ENCODE results near the gene CRP. TPM values are rescaled to one million over a fixed set of nuclear protein-coding genes. Genes with fewer than 3 reads are reported as not detected.

Gene CRP
- total and polyA plus RNA-seq, 2 of the 13 experiments (the other 11 are each of a cell fraction or from before 2014, with no cell fraction given), result not detected

GRCh38 chr1:159756397-159756796 lies 42.0 kb upstream of the CRP start (continued):
- TF ChIP-seq ZSCAN5A (CRISPR knock-in tag; IDR thresholded peaks at IDR 0.05; ENCODE audit: borderline replicate concordance), result no peak

GRCh38 chr1:159755451-159756007 lies 41.1 kb upstream of the CRP start:
- no peak for ATAC-seq
- no peaks in the 10 kb centered on the region for H3K36me3 ChIP-seq (replicated peaks in 1 of 2; ENCODE audit: control insufficient read depth in 1 of 2, insufficient read depth in 2 of 2, low read length in 2 of 2)
- ChIA-PET CTCF (ENCODE audit: low intra/inter-chr PET ratio, low total read pairs) (no interaction called here), POLR2A (no interaction called here)
- no peaks in the 10 kb centered on the region for H3K4me1 ChIP-seq (ENCODE audit: insufficient read depth, low read length)
- 34% methylated on average over 3 of the region's 3 CpGs for WGBS (ENCODE audit: low lambda C conversion rate)
- no peak for FAIRE-seq
- no peaks in the 10 kb centered on the region for H3K27me3 ChIP-seq (ENCODE audit: control insufficient read depth in 1 of 2, insufficient read depth in 2 of 2, low read length in 2 of 2)
- in situ Hi-C loops (cut with HindIII; ENCODE audit: extremely low pct_ligation_motif_present, low pct_unique_long_range_greater_than_20kb) (no loop called here), intact Hi-C loops (cut with micrococcal nuclease; ENCODE audit: unreplicated experiment) (no loop called here)
- H3K4me2 ChIP-seq (ENCODE audit: low read depth, low read length), result no peak overlapping the region
- no peaks in the 10 kb centered on the region for H4K20me1 ChIP-seq (ENCODE audit: insufficient read depth, low read length)
- no peaks in the 10 kb centered on the region for H3K79me2 ChIP-seq (ENCODE audit: insufficient read depth, low read length)
- no TSS peak for BruUV-seq (replicated peaks)
- no peaks in the 10 kb centered on the region for H3K9me3 ChIP-seq (ENCODE audit: low read length)
- TF ChIP-seq NFE2L2 (IDR thresholded peaks at IDR 0.05; ENCODE audit: low read length) (no peak), YEATS2 (CRISPR knock-in tag; IDR thresholded peaks at IDR 0.05; ENCODE audit: borderline replicate concordance) (no peak)
- DNase-seq (ENCODE audit: low spot score), result no peak
- no peak overlapping the region for H2AFZ ChIP-seq (ENCODE audit: low read length)
- no peak overlapping the region for H3K27ac ChIP-seq (ENCODE audit: extremely low read length, insufficient read depth, low read length)
- H3K9ac ChIP-seq (ENCODE audit: insufficient read depth, low read depth, low read length), result no peak overlapping the region
- H3K4me3 ChIP-seq (replicated peaks in 1 of 3; ENCODE audit: insufficient read depth in 1 of 3, low read depth in 2 of 3, low read length in 3 of 3), result no peak overlapping the region

GRCh38 chr1:159753386-159753785 lies 39.0 kb upstream of the CRP start:
- CTCF ChIA-PET (ENCODE audit: low intra/inter-chr PET ratio, low total read pairs), result no interaction called here
- Histone ChIP-seq H3K9ac (ENCODE audit: insufficient read depth, low read depth, low read length) (no peak overlapping the region), H3K36me3 (replicated peaks in 1 of 2; ENCODE audit: control insufficient read depth in 1 of 2, insufficient read depth in 2 of 2, low read length in 2 of 2) (no peaks in the 10 kb centered on the region), H3K4me3 (replicated peaks in 1 of 3; ENCODE audit: insufficient read depth in 1 of 3, low read depth in 2 of 3, low read length in 3 of 3) (no peak overlapping the region), H3K9me3 (ENCODE audit: low read length) (no peaks in the 10 kb centered on the region), H4K20me1 (ENCODE audit: insufficient read depth, low read length) (no peaks in the 10 kb centered on the region), H3K4me1 (ENCODE audit: insufficient read depth, low read length) (no peaks in the 10 kb centered on the region), H3K79me2 (ENCODE audit: insufficient read depth, low read length) (no peaks in the 10 kb centered on the region), H3K4me2 (ENCODE audit: low read depth, low read length) (no peak overlapping the region), H2AFZ (ENCODE audit: low read length) (no peak overlapping the region), H3K27ac (ENCODE audit: extremely low read length, insufficient read depth, low read length) (no peak overlapping the region), H3K27me3 (ENCODE audit: control insufficient read depth in 1 of 2, insufficient read depth in 2 of 2, low read length in 2 of 2) (no peaks in the 10 kb centered on the region)
- in situ Hi-C loops (cut with HindIII; ENCODE audit: extremely low pct_ligation_motif_present, low pct_unique_long_range_greater_than_20kb), result no loop called here
- intact Hi-C loops (cut with micrococcal nuclease; ENCODE audit: unreplicated experiment), result no loop called here
- POLR2A ChIA-PET, result no interaction called here
- no TSS peak for BruUV-seq (replicated peaks)
- no peak for DNase-seq (ENCODE audit: low spot score)
- WGBS (ENCODE audit: low lambda C conversion rate), result under 1% methylated on average over 4 of the region's 4 CpGs
- no peak for FAIRE-seq
- ATAC-seq, result no peak
- no peak for TF ChIP-seq DNMT3B (CRISPR knock-in tag; conservative IDR thresholded peaks at IDR 0.05)
- TF ChIP-seq ZNF501 (CRISPR knock-in tag; IDR thresholded peaks at IDR 0.05), result no peak
- TF ChIP-seq ZNF431 (CRISPR knock-in tag; IDR thresholded peaks at IDR 0.05; ENCODE audit: borderline replicate concordance, low read depth), result no peak
- TF ChIP-seq ZNF33B (CRISPR knock-in tag; IDR thresholded peaks at IDR 0.05), result no peak
- TF ChIP-seq ZNF274 (CRISPR knock-in tag; IDR thresholded peaks at IDR 0.05), result no peak
- no peak for TF ChIP-seq TRIM22 (IDR thresholded peaks at IDR 0.05)
- TF ChIP-seq SYNCRIP (IDR thresholded peaks at IDR 0.05; ENCODE audit: insufficient read depth, low read depth, low read length), result no peak
- TF ChIP-seq NPAS2 (CRISPR knock-in tag; IDR thresholded peaks at IDR 0.05; ENCODE audit: borderline replicate concordance), result no peak
- TF ChIP-seq PBX2 (CRISPR knock-in tag; IDR thresholded peaks at IDR 0.05), result no peak
- TF ChIP-seq MATR3 (CRISPR knock-in tag; IDR thresholded peaks at IDR 0.05), result no peak
- no peak for TF ChIP-seq NCOA2 (CRISPR knock-in tag; IDR thresholded peaks at IDR 0.05)
- TF ChIP-seq HMG20B (CRISPR knock-in tag; conservative IDR thresholded peaks at IDR 0.05), result no peak

All from HepG2 (cell line).